Kidney epithelial cell (primary cell): ENCODE data around the gene TRIO. TPM values are rescaled to one million over a fixed set of nuclear protein-coding genes. Genes with fewer than 3 reads are reported as not detected.

Experiments used
- DNase-seq: peaks from one replicate; pipeline ENCODE4 v3.0.0-alpha.2; 2010; ENCODE audit warnings: low read depth
- H3K27me3 ChIP-seq: 2 replicates; pipeline ENCODE4 v1.6.0; 2011; ENCODE audit warnings: low read length; ENCODE audit not compliant: control insufficient read depth, insufficient read depth
- H3K36me3 ChIP-seq: 2 replicates; pipeline ENCODE4 v1.5.1; 2011; ENCODE audit warnings: low read length; ENCODE audit not compliant: control insufficient read depth, insufficient read depth
- H3K4me3 ChIP-seq: 2 replicates; pipeline ENCODE4 v1.5.1; 2011; ENCODE audit warnings: low read depth, mild to moderate bottlenecking, control low read depth, low read length
- CTCF ChIP-seq: IDR thresholded peaks from 2 replicates; pipeline ENCODE4 v1.5.1; 2011; ENCODE audit warnings: mild to moderate bottlenecking, moderate library complexity, low read length, control low read depth, inconsistent platforms; ENCODE audit not compliant: insufficient read depth, poor library complexity, severe bottlenecking
- total RNA-seq: library from RNA; depleted of rRNA; stranded (reverse); fragments of >200 nt; gene quantifications from 2 replicates; pipeline ENCODE4 v1.2.3, GENCODE V29; 2015

The TRIO gene
- total RNA-seq, 1 donor from 2014 or later: 174 TPM

- no peak for TF ChIP-seq CTCF
- H3K4me3 ChIP-seq: no peak overlapping the region
- DNase-seq: no peak
- H3K27me3 ChIP-seq: no peaks in the 10 kb centered on the region
- H3K36me3 ChIP-seq: peaks cover 3% of the 10 kb centered on the region
Measured at GRCh38 chr5:14506661-14507060, 363.5 kb downstream of the TRIO start.

- no peak for DNase-seq
- peaks cover 1% of the 10 kb centered on the region for H3K36me3 ChIP-seq
- no peak overlapping the region for H3K4me3 ChIP-seq
- no peak for TF ChIP-seq CTCF
- H3K27me3 ChIP-seq: no peaks in the 10 kb centered on the region
Measured at GRCh38 chr5:14507156-14507941, 364.2 kb downstream of the TRIO start.

GRCh38 chr5:14508046-14508445 lies 364.9 kb downstream of the TRIO start:
- TF ChIP-seq CTCF: no peak
- Histone ChIP-seq H3K36me3 (no peaks in the 10 kb centered on the region), H3K27me3 (no peaks in the 10 kb centered on the region), H3K4me3 (no peak overlapping the region)
- no peak for DNase-seq

GRCh38 chr5:14509556-14509955 lies 366.4 kb downstream of the TRIO start:
- no peaks in the 10 kb centered on the region for H3K36me3 ChIP-seq
- TF ChIP-seq CTCF: no peak
- H3K27me3 ChIP-seq: no peaks in the 10 kb centered on the region
- no peak for DNase-seq
- no peak overlapping the region for H3K4me3 ChIP-seq

GRCh38 chr5:14510156-14510734 lies 367.1 kb downstream of the TRIO start:
- no peaks in the 10 kb centered on the region for H3K27me3 ChIP-seq
- no peak for TF ChIP-seq CTCF
- no peaks in the 10 kb centered on the region for H3K36me3 ChIP-seq
- no peak overlapping the region for H3K4me3 ChIP-seq
- DNase-seq: no peak
